GM23338 (cell line): ENCODE measurements around the gene SHISA7. TPM values are rescaled to one million over a fixed set of nuclear protein-coding genes. Genes with fewer than 3 reads are reported as not detected.

ENCODE experiments used
- ATAC-seq: fragments of 200-7000 bp; cut with Tn5 transposase; 3 replicates; pipeline ENCODE4 v1.9.1; 2020
- DNase-seq: peaks from one replicate; pipeline ENCODE4 v3.0.0-alpha.2; 2015; ENCODE audit warnings: low spot score
- H2AFZ ChIP-seq: fragments of 200-600 bp; sonication (generic); 2 replicates; pipeline ENCODE4 v1.8.0; 2016; ENCODE audit warnings: antibody characterized with exemption, mild to moderate bottlenecking, moderate library complexity
- H3F3A ChIP-seq: fragments of 200-600 bp; sonication (generic); replicated peaks from 2 replicates; pipeline ENCODE4 v1.8.0; 2017; ENCODE audit warnings: antibody characterized with exemption, mixed run types, low read depth
- H3K27ac ChIP-seq: fragments of 200-600 bp; sonication (generic); 2 replicates; pipeline ENCODE4 v1.6.1; 2016; ENCODE audit warnings: low read depth
- H3K27me3 ChIP-seq: fragments of 200-600 bp; sonication (generic); 2 replicates; pipeline ENCODE4 v1.8.0; 2016; ENCODE audit warnings: mild to moderate bottlenecking, mixed run types, moderate library complexity; ENCODE audit not compliant: insufficient read depth
- H3K36me3 ChIP-seq: fragments of 200-600 bp; sonication (generic); 2 replicates; pipeline ENCODE4 v1.8.0; 2016; ENCODE audit warnings: mild to moderate bottlenecking; ENCODE audit not compliant: insufficient read depth
- H3K4me1 ChIP-seq: fragments of 200-600 bp; sonication (generic); 2 replicates; pipeline ENCODE4 v1.8.0; 2016; ENCODE audit warnings: mild to moderate bottlenecking, moderate library complexity; ENCODE audit not compliant: insufficient read depth
- H3K4me2 ChIP-seq: fragments of 200-600 bp; sonication (generic); 2 replicates; pipeline ENCODE4 v1.7.1; 2017; ENCODE audit warnings: mixed run types
- H3K4me3 ChIP-seq: fragments of 200-600 bp; sonication (generic); 2 replicates; pipeline ENCODE4 v1.6.1; 2016; ENCODE audit warnings: mixed run types
- H3K79me2 ChIP-seq: fragments of 200-600 bp; sonication (generic); replicated peaks from 2 replicates; pipeline ENCODE4 v1.8.0; 2017; ENCODE audit warnings: mild to moderate bottlenecking; ENCODE audit not compliant: insufficient read depth
- H3K9me2 ChIP-seq: fragments of 200-600 bp; sonication (generic); 2 replicates; pipeline ENCODE4 v1.8.0; 2017; ENCODE audit not compliant: insufficient read depth
- H4K20me1 ChIP-seq: fragments of 200-600 bp; sonication (generic); replicated peaks from 2 replicates; pipeline ENCODE4 v1.8.0; 2017; ENCODE audit warnings: mild to moderate bottlenecking; ENCODE audit not compliant: insufficient read depth
- H3K27ac Mint-ChIP-seq: 2 replicates; pipeline ENCODE4 v1.8.0; 2020; ENCODE audit warnings: inconsistent platforms, mild to moderate bottlenecking, moderate library complexity, mixed read lengths
- H3K27me3 Mint-ChIP-seq: 3 replicates; pipeline ENCODE4 v1.8.0; 2022; ENCODE audit warnings: low read depth, mild to moderate bottlenecking, moderate library complexity, mixed read lengths, inconsistent platforms; ENCODE audit not compliant: insufficient read depth, poor library complexity
- H3K36me3 Mint-ChIP-seq: 3 replicates; pipeline ENCODE4 v1.8.0; 2021; ENCODE audit warnings: low read depth, mild to moderate bottlenecking, inconsistent platforms, moderate library complexity, mixed read lengths
- H3K4me1 Mint-ChIP-seq: 3 replicates; pipeline ENCODE4 v1.8.0; 2020; ENCODE audit warnings: mild to moderate bottlenecking, inconsistent platforms, mixed read lengths
- H3K4me3 Mint-ChIP-seq: 3 replicates; pipeline ENCODE4 v1.8.0; 2021; ENCODE audit warnings: moderate library complexity, mild to moderate bottlenecking, inconsistent platforms, mixed read lengths
- H3K9me3 Mint-ChIP-seq: 3 replicates; pipeline ENCODE4 v1.8.0; 2020; ENCODE audit warnings: moderate library complexity, mild to moderate bottlenecking, inconsistent platforms, mixed read lengths
- CREB1 ChIP-seq: fragments of 250-450 bp; sonication (Bioruptor Pico); IDR thresholded peaks from 2 replicates; pipeline ENCODE4 v1.5.0; 2020; ENCODE audit warnings: low read depth, mild to moderate bottlenecking, moderate library complexity
- EZH2 ChIP-seq: fragments of 200-600 bp; sonication (generic); IDR thresholded peaks from one replicate; pipeline ENCODE4 v1.8.0; 2017; ENCODE audit warnings: antibody characterized with exemption, mild to moderate bottlenecking, low read depth; ENCODE audit not compliant: unreplicated experiment
- EZH2phosphoT487 ChIP-seq: fragments of 200-600 bp; sonication (generic); IDR thresholded peaks from one replicate; pipeline ENCODE4 v1.8.1; 2018; ENCODE audit warnings: antibody characterized with exemption; ENCODE audit not compliant: unreplicated experiment
- JUNB ChIP-seq: IDR thresholded peaks from one replicate; pipeline ENCODE4 v1.6.1; 2016; ENCODE audit warnings: antibody characterized with exemption; ENCODE audit not compliant: unreplicated experiment
- NANOG ChIP-seq: IDR thresholded peaks from 2 replicates; pipeline ENCODE4 v1.6.1; 2016; ENCODE audit warnings: antibody characterized with exemption, borderline replicate concordance
- POLR2AphosphoS5 ChIP-seq: IDR thresholded peaks from 2 replicates; pipeline ENCODE4 v1.6.1; 2016; ENCODE audit warnings: antibody characterized with exemption, low read depth
- STAT1 ChIP-seq: IDR thresholded peaks from one replicate; pipeline ENCODE4 v1.6.1; 2016; ENCODE audit warnings: antibody characterized with exemption; ENCODE audit not compliant: unreplicated experiment
- ZNF114 ChIP-seq: fragments of 250-450 bp; sonication (Bioruptor Pico); IDR thresholded peaks from 2 replicates; pipeline ENCODE4 v1.5.0; 2020; ENCODE audit warnings: mild to moderate bottlenecking, moderate library complexity
- ZNF331 ChIP-seq: fragments of 250-450 bp; sonication (Bioruptor Pico); IDR thresholded peaks from 2 replicates; pipeline ENCODE4 v1.5.0; 2020; ENCODE audit warnings: low read depth, mild to moderate bottlenecking, moderate library complexity
- polyA plus RNA-seq: library from polyadenylated mRNA; unstranded; fragments of >200 nt; fragmentation: Nextera tagmentation; extraction: Ambion mirVana; gene quantifications from 2 replicates; pipeline ENCODE4 v1.2.1, GENCODE V29; 2016
- total RNA-seq: library from RNA; depleted of rRNA; stranded (reverse); fragments of >200 nt; shearing (Covaris generic); gene quantifications from 2 replicates; pipeline ENCODE4 v1.2.3, GENCODE V29; 2014
- TF ChIP-seq, protein P1 (sequence below): IDR thresholded peaks from 2 replicates; pipeline ENCODE4 v1.6.1; 2016; ENCODE audit warnings: antibody characterized with exemption
- TF ChIP-seq, protein P2 (sequence below), 2 experiments: fragments of 200-600 bp in 1 of 2; sonication (generic) in 1 of 2; conservative IDR thresholded peaks; 2 replicates each; pipeline versions ENCODE4 v1.5.1 to v1.6.1; 2016 to 2017; ENCODE audit warnings: antibody characterized with exemption in 2 of 2, low read depth in 2 of 2, mild to moderate bottlenecking in 2 of 2, moderate library complexity in 1 of 2
- TF ChIP-seq, protein P3 (sequence below): IDR thresholded peaks from one replicate; pipeline ENCODE4 v1.6.1; 2018; ENCODE audit warnings: antibody characterized with exemption; ENCODE audit not compliant: unreplicated experiment

The SHISA7 gene
- total and polyA plus RNA-seq, 2 experiments from 2014 or later = 0.32 to 1.4 TPM

DNA sequence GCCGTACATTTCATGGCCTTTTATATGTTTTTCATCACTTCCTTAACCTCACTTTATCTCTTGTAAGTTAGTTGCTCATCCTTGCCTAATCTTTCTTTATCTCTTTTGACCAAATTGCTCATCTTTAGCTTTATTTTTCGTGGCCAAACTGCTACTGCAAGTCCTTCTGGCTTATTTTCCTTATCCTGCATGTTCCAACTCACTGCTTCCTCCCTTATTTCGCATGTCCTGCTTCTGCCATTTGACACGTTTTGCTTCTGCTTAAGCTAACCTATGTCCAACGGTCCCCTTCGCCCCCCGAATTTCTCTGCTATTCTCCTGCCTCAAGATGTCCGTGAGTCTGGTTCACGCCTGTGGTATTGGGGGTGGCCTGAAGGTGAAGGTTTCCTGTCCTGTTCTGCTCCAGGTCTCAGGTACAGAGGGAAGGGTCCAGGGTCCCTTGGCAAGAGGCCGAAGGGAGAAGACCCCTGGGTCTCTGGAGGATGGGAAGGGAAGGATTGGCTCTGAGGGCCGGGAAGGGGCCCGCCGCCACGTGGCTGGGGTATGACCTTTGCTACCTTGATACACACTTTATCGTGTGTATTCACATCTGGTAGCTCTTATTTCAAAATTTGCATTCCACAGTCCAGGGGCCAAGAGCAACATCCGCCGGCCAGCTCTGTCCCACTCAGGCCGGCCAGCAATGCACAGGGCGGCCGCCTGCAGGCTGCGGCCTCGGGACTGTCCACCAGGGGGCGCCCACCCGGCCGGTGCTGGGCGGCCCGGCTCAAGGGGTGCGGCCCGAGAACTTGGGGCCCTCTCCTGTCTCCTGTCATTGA lies 24.3 kb upstream of the SHISA7 start:
- TF ChIP-seq EZH2phosphoT487 (no peak), NANOG (no peak)
- TF ChIP-seq, protein P1, sequence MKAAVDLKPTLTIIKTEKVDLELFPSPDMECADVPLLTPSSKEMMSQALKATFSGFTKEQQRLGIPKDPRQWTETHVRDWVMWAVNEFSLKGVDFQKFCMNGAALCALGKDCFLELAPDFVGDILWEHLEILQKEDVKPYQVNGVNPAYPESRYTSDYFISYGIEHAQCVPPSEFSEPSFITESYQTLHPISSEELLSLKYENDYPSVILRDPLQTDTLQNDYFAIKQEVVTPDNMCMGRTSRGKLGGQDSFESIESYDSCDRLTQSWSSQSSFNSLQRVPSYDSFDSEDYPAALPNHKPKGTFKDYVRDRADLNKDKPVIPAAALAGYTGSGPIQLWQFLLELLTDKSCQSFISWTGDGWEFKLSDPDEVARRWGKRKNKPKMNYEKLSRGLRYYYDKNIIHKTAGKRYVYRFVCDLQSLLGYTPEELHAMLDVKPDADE = no peak
- TF ChIP-seq, protein P2, sequence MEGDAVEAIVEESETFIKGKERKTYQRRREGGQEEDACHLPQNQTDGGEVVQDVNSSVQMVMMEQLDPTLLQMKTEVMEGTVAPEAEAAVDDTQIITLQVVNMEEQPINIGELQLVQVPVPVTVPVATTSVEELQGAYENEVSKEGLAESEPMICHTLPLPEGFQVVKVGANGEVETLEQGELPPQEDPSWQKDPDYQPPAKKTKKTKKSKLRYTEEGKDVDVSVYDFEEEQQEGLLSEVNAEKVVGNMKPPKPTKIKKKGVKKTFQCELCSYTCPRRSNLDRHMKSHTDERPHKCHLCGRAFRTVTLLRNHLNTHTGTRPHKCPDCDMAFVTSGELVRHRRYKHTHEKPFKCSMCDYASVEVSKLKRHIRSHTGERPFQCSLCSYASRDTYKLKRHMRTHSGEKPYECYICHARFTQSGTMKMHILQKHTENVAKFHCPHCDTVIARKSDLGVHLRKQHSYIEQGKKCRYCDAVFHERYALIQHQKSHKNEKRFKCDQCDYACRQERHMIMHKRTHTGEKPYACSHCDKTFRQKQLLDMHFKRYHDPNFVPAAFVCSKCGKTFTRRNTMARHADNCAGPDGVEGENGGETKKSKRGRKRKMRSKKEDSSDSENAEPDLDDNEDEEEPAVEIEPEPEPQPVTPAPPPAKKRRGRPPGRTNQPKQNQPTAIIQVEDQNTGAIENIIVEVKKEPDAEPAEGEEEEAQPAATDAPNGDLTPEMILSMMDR (conservative IDR thresholded peaks at IDR 0.05; ENCODE audit: low read depth in 2 of 2) = peak; percentile 88 to 98
- no peak overlapping the region for H3K27ac ChIP-seq
- no peak overlapping the region; the same call in 1 of the 2 replicates for H3K4me2 ChIP-seq
- no peaks in the 10 kb centered on the region for H3K36me3 ChIP-seq
- H3K4me1 ChIP-seq = peaks cover 12% of the 10 kb centered on the region; the same call in 1 of the 2 replicates
- no peaks in the 10 kb centered on the region for H3K9me2 ChIP-seq
- H3K9me3 Mint-ChIP-seq = no peaks in the 10 kb centered on the region
- no peaks in the 10 kb centered on the region for H3K27me3 ChIP-seq
- no peaks in the 10 kb centered on the region for H3K79me2 ChIP-seq
- ATAC-seq = peak; percentile 89
- peaks cover 10% of the 10 kb centered on the region for H3K27me3 Mint-ChIP-seq
- H3K4me1 Mint-ChIP-seq = peaks cover 11% of the 10 kb centered on the region
- DNase-seq = peak; percentile 80
- H3F3A ChIP-seq = peaks cover 11% of the 10 kb centered on the region; the same call in 1 of the 2 replicates
- H3K27ac Mint-ChIP-seq = no peak overlapping the region
- H3K4me3 Mint-ChIP-seq = no peak overlapping the region
- no peak overlapping the region for H3K4me3 ChIP-seq
- 0 out of 2 replicates have a peak overlapping the region, but pooled peaks have one; percentile 29 for H2AFZ ChIP-seq
- H3K36me3 Mint-ChIP-seq = no peaks in the 10 kb centered on the region; the same call in 2 of the 3 replicates
- H4K20me1 ChIP-seq = no peaks in the 10 kb centered on the region

DNA sequence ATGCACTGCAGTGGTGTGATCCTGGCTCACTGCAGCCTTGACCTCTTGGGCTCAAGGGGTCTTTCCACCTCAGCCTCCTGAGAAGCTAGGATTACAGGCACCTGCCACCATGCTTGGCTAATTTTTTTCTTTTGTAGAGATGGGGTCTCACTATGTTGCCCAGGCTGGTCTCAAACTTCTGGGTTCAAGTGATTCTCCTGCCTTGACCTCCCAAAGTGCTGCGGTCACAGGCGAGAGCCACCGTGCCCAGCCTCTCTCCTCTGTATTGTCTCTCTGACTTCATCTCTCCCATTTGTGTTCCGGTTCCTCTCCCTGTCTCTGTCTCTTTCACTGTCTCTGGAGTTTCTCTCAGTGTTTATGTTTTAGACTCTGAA lies 23.1 kb upstream of the SHISA7 start:
- DNase-seq (no peak), ATAC-seq (no peak)
- no peak overlapping the region for H2AFZ ChIP-seq
- H3K36me3 ChIP-seq = no peaks in the 10 kb centered on the region
- peaks cover 15% of the 10 kb centered on the region; the same call in 1 of the 2 replicates for H3F3A ChIP-seq
- no peaks in the 10 kb centered on the region; the same call in 2 of the 3 replicates for H3K36me3 Mint-ChIP-seq
- H3K27me3 ChIP-seq = no peaks in the 10 kb centered on the region
- H3K4me1 ChIP-seq = peaks cover 12% of the 10 kb centered on the region; the same call in 1 of the 2 replicates
- no peak overlapping the region for H3K4me2 ChIP-seq
- H3K4me3 Mint-ChIP-seq = no peak overlapping the region
- H3K4me3 ChIP-seq = no peak overlapping the region
- H3K27ac Mint-ChIP-seq = no peak overlapping the region
- H3K27me3 Mint-ChIP-seq = peaks cover 19% of the 10 kb centered on the region
- peaks cover 3% of the 10 kb centered on the region; the same call in 1 of the 3 replicates for H3K9me3 Mint-ChIP-seq
- H3K4me1 Mint-ChIP-seq = peaks cover 14% of the 10 kb centered on the region
- no peaks in the 10 kb centered on the region for H3K79me2 ChIP-seq
- H4K20me1 ChIP-seq = no peaks in the 10 kb centered on the region
- H3K27ac ChIP-seq = no peak overlapping the region
- no peaks in the 10 kb centered on the region for H3K9me2 ChIP-seq
- TF ChIP-seq, protein P2 (conservative IDR thresholded peaks at IDR 0.05; ENCODE audit: low read depth in 2 of 2) = no peak
- TF ChIP-seq EZH2phosphoT487 (no peak), ZNF331 (no peak), CREB1 (no peak), POLR2AphosphoS5 (no peak), EZH2 (no peak), JUNB (no peak), NANOG (no peak), STAT1 (no peak), ZNF114 (CRISPR knock-in tag) (no peak)
- TF ChIP-seq, protein P1 = no peak
- TF ChIP-seq, protein P3, sequence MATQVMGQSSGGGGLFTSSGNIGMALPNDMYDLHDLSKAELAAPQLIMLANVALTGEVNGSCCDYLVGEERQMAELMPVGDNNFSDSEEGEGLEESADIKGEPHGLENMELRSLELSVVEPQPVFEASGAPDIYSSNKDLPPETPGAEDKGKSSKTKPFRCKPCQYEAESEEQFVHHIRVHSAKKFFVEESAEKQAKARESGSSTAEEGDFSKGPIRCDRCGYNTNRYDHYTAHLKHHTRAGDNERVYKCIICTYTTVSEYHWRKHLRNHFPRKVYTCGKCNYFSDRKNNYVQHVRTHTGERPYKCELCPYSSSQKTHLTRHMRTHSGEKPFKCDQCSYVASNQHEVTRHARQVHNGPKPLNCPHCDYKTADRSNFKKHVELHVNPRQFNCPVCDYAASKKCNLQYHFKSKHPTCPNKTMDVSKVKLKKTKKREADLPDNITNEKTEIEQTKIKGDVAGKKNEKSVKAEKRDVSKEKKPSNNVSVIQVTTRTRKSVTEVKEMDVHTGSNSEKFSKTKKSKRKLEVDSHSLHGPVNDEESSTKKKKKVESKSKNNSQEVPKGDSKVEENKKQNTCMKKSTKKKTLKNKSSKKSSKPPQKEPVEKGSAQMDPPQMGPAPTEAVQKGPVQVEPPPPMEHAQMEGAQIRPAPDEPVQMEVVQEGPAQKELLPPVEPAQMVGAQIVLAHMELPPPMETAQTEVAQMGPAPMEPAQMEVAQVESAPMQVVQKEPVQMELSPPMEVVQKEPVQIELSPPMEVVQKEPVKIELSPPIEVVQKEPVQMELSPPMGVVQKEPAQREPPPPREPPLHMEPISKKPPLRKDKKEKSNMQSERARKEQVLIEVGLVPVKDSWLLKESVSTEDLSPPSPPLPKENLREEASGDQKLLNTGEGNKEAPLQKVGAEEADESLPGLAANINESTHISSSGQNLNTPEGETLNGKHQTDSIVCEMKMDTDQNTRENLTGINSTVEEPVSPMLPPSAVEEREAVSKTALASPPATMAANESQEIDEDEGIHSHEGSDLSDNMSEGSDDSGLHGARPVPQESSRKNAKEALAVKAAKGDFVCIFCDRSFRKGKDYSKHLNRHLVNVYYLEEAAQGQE = no peak
